Myocyte (in vitro differentiated cells): ENCODE measurements around the gene PDE4D. TPM values are rescaled to one million over a fixed set of nuclear protein-coding genes. Genes with fewer than 3 reads are reported as not detected.

ENCODE experiments used
- DNase-seq: peaks from one replicate; pipeline ENCODE4 v3.0.0-alpha.2; 2012; ENCODE audit warnings: low read depth
- total RNA-seq: library from RNA; depleted of rRNA; stranded (reverse); fragments of >200 nt; gene quantifications from 2 replicates; pipeline ENCODE4 v1.2.3, GENCODE V29; 2014

PDE4D gene
- total RNA-seq, 1 donor from 2014 or later: 26.8 TPM

DNA sequence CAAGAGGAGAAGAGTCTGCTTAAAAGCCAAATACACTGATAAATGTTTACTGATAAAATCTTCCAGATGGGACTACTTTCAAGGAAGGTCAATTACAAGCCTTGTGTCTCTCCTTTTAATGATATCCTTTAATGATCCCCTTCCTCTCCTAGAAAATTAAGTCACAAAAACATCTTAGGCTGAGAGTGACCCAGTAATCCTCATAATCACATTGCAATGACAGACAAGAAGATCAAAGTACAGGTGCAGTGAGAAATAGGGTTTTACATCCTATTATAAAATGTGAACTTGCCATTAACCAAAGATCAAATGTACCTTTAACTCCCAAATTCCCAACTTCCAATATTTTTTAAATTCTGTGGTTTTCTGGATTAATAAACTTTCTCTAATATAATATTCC lies 795.8 kb downstream of the PDE4D start:
- no peak for DNase-seq

DNA sequence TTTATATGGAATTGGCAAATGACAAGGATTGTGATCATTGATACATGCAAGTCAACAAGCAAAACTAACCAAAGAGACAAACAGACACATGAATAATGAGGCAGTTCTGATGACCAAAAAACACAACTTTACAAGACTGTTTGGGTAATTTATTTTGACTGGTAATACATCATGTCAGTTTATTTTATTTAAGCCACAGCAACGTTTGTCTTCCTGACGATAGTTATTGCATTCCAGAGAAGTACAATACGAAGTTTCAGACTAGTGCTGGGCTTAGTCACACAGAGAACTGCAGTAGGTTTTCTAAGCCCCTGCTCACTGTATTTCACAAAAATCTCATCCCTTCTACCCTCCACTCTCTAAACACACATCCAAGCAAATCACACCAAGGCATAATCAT lies 796.4 kb downstream of the PDE4D start:
- DNase-seq: no peak

DNA sequence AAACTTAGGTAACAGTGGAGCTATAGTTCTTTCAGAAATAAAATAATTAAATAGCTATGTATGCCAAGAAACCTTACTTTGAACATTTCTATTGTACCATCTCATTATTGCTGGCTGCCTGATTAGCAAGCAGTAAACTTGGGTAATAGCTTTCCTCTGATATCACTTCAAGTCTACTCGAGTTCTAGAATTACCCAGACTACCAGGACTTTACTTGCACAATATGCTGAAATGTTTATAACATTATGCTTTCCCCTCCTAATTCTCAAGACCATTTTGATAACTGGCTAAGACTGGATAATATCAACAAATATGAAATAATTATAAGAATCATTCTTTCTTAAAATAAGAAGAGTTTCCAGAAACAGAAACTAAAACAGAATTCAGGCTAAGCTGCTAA lies 798.0 kb downstream of the PDE4D start:
- no peak for DNase-seq

DNA sequence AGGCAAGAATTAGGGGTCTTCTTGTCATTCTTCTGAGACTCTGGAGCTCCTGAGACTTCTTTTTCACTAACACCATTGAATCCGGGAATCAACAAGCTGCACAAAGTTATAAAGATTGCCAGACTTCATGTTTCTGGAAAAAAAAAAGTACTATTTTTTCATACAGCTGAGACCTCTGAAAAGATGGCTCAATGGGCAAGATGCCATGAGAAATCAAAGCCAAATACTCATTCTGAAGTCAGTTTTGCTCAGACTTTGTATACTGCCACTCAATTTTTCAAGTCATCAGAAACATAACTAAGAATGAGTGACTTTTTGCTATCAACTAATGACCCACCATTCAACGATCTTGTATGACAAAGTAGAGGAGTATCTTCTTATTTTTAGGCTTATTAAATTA lies 798.7 kb downstream of the PDE4D start:
- peak; percentile 34 for DNase-seq

DNA sequence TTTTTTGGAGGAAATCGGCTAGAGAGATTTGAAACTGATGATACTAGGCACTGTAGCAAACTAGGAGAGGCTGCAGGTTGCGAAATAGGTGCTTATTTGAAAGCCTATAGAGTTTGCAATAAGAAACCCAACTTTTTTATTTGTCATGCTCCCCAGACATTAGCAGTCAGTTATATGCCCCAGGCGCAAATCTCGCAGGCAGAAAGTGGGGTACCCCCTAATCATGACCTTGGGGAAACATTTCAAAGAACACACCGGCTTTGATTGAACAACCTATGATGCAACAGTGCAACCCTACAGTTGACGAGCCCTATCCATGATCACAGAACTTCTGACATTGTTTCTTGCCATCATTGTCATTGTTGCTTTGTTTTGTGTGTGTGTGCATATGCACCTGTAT lies 800.2 kb downstream of the PDE4D start:
- DNase-seq: no peak

DNA sequence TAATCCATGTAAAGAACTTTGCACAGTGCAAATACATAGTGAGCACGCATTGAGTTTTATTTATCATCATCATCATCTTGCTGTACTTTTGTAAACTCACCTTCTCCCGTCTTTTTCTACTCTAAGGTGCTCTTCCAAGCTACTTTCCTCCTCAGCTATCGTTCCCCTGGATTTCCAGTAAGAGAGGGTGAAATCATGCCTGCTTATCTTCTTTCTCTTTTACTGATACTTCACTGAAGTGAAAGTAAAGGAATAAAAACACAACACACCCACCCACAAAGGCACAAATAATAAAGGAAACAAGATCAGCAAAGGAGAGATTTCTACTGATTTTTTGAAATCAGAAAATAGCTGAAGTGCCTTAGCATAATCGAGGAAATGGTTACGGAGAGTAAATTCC lies 800.8 kb downstream of the PDE4D start:
- DNase-seq: no peak

DNA sequence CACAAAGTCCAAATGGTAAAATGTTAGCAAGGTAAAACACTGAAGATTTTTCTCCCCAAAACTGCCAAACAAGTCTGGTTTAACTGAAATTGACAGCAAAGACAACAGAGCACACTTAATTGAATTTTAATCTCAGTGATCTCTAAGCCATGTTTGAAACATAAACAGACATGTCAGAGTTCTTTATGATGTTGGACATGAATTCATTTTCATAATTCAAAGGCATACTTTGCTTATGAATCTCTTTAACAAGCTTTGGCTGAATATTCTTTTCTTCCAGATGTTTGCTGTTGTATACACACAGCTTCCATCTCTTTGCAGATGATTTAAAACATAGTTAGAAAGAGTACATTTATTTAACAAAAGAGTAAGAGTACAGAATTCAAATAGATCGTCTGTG lies 801.6 kb downstream of the PDE4D start:
- DNase-seq: no peak

DNA sequence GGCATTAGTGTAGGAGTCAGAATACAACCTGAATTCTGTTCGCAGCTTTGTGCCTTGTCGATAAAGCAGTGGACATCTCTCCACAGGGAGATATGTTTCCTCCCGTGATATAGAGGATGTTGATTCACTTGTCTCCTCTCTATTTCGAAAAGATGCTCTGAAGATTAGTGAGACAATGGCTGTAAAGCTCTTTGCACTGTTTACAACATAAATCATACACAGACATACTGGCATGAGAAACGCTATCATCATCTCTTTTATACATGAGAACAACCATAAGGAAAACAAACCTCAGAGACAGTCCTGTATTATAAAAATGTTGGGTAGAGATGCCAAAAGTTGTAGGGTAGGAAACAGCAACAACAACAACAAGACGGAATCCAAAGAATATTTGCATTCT lies 803.2 kb downstream of the PDE4D start:
- no peak for DNase-seq

DNA sequence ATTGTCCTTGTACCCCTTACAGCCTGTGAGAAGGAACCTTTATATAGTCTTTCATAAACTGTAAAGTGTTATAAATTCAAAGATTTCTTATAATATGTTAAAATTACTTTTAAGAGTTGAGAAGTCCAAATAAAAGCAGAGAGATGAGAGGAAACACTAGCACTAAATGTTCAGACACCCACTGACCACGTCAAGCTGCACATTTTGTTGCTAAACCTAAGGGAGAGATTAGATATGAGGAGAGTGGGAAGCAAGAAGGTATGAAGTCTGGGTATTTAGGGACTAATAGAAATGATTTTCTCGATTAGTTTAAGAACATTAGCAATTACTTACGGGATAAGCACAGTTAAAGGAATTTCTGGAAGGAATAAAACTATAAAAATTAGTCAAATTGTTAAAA lies 803.8 kb downstream of the PDE4D start:
- DNase-seq: no peak

DNA sequence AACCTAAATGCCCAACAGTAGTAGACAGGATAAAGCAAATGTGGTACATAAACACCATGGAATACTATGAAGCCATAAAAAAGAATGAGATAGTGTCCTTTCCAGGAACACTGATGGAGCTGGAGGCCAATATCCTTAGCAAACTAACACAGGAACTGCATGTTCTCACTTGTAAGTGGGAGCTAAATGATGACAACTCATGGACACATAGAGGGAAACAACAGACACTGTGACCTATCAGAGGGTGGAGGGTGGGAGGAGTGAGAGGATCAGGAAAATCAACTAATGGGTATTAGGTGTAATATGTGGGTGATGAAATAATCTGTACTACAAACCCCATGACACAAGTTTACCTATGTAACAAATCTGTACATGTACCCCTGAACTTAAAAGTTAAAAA lies 805.0 kb downstream of the PDE4D start:
- no peak for DNase-seq

DNA sequence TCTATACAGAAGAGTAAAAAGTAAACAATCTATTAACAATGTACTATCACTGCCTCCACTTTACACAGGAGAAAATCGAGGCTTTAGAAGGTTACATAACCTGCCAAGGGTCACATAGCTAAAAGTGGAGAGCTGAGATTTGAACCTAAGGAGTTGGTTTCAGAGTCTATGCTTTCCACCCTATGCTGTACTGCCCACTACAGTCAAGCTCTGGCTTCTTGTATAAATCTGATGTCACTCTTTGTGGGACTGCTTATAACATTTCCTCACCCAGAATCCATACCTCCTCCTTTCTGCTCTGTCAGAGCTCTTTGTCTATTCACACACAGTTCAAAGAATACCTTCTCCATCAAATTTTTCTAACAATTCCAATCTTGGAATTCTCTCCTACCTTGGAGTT lies 807.5 kb downstream of the PDE4D start:
- no peak for DNase-seq

DNA sequence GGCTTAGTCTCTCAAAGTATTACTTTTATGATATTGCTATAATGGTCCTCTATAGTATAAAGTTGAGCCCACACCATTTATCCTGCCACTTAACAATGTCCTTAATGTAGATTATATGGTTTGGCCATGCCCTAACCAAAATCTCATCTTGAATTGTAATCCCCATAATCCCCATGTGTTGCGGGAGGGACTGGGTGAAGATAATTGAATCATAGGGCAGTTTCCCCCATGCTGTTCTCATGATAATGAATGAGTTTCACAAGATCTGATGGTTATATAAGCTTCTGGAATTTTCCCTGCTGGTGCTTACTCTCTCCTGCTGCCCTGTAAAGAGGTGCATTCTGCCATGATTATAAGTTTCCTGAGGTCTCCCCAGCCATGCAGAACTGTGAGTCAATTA lies 811.8 kb downstream of the PDE4D start:
- DNase-seq: no peak

DNA sequence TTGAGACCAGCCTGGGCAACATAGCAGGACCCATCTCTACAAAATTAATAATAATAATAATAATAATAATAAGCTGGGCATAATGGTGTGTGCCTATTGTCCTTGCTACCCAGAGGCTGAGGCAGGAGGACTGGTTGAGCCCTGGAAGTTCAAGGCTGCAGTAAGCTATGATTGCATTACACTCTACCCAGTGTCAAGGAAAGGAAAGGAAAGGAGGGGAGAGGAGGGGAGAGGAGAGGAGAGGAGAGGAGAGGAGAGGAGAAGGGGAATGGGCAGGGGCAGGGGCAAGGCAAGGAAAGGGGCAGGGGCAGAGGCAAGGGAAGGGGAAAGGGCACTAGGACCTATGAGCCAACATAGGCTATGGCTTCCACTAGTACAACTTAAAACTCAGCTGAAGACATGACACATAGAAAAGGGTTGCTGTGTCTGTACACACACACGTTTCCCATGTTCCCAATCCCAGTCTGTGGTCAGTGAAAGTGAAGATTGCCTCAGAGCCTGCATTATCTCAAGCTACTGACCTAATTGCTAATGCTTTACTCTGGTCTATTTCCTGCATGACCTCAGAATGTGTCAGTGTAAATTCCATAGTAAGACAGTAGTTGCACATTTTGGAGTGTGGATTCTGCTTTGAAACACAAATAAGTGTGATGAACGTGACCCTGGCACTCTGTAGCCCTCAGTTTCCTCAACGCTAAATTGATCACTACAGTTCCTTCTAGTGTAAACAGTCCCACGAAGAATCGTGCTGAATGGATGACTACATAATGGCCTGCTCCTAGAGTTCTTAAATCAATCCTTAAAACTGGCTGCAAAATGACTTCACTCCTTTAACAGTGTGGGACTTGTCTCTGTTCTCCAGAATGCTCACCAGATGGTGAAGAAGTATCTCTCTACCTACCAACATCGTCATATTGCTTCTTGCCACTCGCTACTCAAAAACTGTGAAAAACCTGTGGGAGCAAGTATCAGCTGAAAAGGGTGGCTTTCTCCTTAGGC lies 813.6 kb downstream of the PDE4D start:
- DNase-seq: peak; percentile 69

DNA sequence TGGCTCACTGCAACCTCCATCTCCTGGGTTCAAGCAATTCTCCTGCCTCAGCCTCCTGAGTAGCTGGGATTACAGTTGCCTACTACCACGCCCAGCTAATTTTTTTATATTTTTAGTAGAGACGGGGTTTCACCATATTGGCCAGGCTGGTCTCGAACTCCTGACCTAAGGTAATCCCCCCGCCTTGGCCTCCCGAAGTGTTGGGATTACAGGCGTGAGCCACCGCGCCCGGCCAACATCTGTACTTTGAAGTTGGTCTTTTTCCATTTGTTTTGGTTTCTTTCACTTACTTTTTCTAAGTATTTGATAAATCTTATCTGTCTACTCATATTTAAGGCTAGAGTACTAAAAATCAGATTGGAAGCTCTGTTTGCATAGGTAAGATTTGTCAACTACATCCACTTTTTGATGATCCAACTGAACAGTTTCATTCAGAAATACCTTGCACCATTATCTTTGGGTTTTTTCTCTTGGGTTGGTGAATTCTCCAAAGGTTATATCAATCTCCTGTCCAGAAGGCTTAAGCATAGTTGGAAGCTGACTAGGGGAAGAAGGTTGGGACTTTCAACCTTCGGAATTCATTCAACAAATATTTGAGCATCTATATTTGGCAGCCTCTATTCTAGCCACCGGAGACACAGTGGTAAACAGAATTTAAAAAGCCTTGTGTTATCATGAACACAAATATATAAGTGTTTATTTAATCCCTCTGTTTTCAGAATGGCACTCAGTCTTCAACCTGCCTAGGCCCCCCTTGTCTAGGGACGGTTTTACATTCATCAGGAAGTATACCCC lies 821.6 kb downstream of the PDE4D start:
- DNase-seq: no peak

DNA sequence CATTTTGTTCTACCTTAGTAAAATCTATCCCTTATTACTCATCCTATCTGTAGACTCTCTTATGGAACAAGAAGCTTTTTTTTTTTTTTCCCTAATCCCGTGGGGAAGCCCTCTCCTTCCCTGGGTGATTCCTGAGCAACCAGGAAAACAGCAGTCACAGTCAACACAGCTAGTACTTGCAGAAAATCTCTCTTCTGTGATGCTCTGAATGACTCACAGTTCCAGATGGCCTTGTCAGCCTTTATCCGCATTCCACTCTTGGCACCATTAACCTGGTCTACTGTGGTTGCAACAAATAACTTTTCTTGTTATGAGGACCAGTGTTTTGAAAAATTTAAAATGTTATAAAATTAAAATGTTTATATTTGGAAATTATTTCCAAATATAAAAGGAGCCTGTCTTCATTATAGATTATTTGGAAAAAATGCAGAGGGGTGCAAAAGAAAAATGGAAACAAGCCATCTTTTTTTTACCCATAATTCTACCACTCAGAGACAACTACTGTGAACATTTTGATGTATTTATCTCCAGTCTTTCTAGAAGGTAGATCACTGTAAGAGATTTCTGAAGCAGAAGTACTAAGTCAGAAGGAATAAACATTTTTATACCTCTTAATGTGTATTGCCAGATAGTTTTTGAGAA lies 824.0 kb downstream of the PDE4D start:
- peak; percentile 89 for DNase-seq

DNA sequence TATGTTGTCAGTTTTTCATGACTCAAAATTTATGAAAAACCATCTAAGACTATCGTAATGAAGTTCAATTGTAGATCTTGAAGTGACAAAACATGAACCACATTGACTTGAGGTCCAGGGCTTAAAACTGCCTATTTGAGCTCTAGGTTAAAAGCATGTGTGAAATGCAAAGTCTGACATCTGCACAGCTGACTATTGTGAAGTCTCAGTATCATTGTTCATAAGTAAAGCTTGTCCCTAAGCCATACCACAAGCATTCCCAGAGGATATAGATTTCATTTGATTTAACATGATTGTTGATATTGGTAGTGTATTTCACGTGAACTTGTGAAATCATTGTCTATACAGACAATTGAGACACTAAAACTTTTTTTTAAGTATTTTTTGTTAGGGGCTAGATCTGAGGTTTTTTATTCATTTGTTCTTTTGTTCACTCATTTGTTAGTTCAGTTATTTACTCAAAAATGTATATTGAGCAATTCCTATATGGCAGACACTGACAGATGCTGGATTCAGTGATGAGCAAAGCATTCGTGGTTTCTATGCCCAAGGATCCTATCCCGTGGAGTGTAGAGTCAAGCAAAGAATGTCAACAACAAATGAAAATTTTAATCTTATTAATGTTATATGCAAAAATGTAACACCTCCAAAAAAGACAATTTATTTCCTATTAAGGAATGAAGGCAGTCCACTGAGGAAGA lies 825.4 kb downstream of the PDE4D start:
- peak; percentile 17 for DNase-seq

DNA sequence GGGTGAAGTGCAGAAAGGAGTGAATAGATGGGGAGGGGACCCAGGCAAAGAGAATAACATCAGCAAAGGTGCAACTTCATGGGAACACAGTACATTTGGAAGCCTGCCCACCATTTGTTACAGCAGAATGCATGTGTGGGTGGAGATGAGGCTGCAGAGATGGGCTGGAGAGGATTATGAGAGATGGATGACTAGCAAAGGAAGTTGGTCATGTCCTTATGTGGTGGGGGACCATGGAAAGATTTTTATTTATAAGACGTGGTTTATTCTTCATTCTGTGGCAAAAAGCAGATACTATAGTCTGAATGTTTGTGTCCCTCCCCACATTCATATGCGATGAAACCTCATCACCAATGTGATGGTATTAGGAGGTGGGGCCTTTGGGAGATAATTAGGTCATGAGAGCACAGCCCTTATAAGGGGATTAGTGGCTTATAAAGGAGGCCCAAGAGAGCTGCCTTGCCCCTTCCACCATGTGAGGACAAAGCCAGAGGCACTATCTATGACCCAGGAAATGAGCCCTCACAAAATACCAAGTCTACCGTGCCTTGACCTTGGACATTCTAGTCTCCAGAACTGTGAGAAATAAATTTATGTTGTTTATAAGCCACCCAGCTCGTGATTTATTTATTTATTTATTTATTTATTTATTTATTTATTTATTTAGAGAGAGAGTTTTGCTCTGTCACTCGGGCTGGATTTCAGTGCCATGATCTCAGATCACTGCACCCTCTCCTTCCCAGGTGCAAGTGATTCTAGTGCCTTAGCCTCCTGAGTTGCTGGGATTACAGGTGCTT lies 827.0 kb downstream of the PDE4D start:
- peak; percentile 77 for DNase-seq

DNA sequence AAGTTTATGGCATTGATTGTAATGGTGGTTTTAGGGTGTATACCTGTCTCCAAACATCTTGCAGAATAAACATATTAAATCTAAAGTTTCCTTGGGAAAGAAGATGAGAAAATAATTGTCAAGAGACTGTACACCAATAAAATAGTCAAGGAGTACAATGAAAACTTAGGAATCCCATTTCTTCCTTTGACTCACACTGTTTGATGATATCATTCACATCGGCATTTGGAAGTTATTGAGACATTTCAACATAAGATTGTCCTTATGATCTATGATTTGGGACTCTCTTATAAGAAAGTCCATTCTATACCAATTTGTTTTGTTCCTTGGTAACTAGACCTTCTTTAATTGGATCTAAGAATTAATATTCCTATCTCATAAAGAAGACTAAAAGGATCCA lies 828.0 kb downstream of the PDE4D start:
- no peak for DNase-seq

DNA sequence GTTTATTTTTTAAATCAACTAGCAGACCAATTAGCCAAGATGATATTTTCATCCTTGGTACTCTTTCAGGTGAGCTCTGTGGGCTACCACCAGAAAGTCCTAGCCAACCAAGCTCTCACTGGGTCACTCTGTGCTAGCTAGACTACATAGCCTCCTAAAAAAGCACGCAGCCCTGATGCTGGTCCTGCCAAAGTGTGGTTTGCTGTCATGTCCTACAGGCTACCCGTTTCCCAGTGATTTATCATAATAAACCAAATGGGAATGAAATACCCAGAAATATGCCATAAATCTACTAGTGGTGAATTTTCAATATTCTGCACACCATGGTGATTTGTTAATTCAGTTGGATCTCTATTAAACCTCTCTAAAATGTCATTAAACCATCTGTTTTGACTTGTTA lies 829.2 kb downstream of the PDE4D start:
- no peak for DNase-seq

DNA sequence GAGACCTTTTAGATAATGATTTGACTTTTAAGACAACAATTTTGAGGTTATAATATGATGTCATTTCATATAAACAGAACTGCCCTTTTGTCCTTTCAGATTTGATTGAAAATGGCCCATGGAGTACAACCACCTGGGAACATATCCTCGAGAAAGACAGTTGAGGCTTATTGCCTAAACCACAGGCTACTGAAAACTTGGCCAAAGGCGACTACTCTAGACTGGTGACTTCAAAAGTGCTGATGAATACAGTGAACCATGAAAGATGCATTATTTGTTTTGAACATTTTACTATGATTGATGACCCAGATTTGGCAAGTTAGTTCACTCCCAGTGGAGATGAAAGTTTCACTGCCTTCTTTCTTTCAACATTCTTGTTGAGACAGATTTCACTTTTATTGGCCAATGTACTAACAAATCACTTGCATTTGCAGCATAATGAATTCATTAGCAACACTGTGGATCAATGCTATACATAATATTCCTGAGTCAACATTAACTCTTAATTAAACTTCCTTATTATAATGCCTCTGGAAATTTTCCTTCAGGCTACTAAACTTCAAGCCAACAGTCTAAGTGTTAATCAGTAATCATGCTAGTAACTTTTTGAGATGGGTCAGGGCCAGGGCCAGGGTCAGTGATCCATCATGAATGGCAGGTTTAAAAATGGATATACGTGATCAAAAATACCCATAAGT lies 830.4 kb downstream of the PDE4D start:
- peak; percentile 40 for DNase-seq
